GM12891 (cell line): ENCODE measurements around the gene RNPEP.
"Not testable (repeated sequence)": the region's sequence is repeated elsewhere in the genome, so short reads cannot be mapped to it uniquely, and the experiment has no call there.

Source experiments
- DNase-seq: peaks from one replicate; pipeline ENCODE4 v3.0.0; 2011; ENCODE audit warnings: low spot score; ENCODE audit not compliant: insufficient read length
- FAIRE-seq: peaks from 2 replicates; lab custom pipeline; 2011; peaks lifted over from hg19 to GRCh38; lab: Jason Lieb, UNC
- PAX5 ChIP-seq: IDR thresholded peaks from 2 replicates; pipeline ENCODE4 v1.6.1; 2011; ENCODE audit warnings: low read length, moderate library complexity, mild to moderate bottlenecking; ENCODE audit not compliant: insufficient read depth, severe bottlenecking
- POLR2A ChIP-seq: IDR thresholded peaks from 2 replicates; pipeline ENCODE4 v1.6.1; 2011; ENCODE audit warnings: low read depth, low read length, control low read depth
- POLR2AphosphoS5 ChIP-seq: IDR thresholded peaks from 2 replicates; pipeline ENCODE4 v1.6.1; 2011; ENCODE audit warnings: low read depth, low read length, control low read depth
- POU2F2 ChIP-seq: IDR thresholded peaks from 2 replicates; pipeline ENCODE4 v1.6.1; 2011; ENCODE audit warnings: low read depth, mild to moderate bottlenecking, control low read depth, low read length, moderate library complexity
- SPI1 ChIP-seq: IDR thresholded peaks from 2 replicates; pipeline ENCODE4 v1.6.1; 2011; ENCODE audit warnings: low read depth, low read length, control low read depth
- TAF1 ChIP-seq: IDR thresholded peaks from 2 replicates; pipeline ENCODE4 v1.6.1; 2011; ENCODE audit warnings: low read depth, low read length, control low read depth

RNPEP gene

GRCh38 chr1:202046748-202047708 lies 64.6 kb downstream of the RNPEP start:
- no peak for FAIRE-seq
- no peak for TF ChIP-seq TAF1
- no peak for TF ChIP-seq POLR2AphosphoS5
- no peak for TF ChIP-seq POU2F2
- no peak for TF ChIP-seq PAX5
- no peak for TF ChIP-seq POLR2A
- no peak for TF ChIP-seq SPI1
- DNase-seq: no peak

GRCh38 chr1:202047977-202048376 lies 65.5 kb downstream of the RNPEP start:
- no peak for TF ChIP-seq SPI1
- TF ChIP-seq TAF1: no peak
- no peak for TF ChIP-seq PAX5
- TF ChIP-seq POU2F2: no peak
- TF ChIP-seq POLR2AphosphoS5: no peak
- no peak for TF ChIP-seq POLR2A
- FAIRE-seq (no peak), DNase-seq (no peak)

GRCh38 chr1:202049129-202049528 lies 66.7 kb downstream of the RNPEP start:
- FAIRE-seq (no peak), DNase-seq (no peak)
- TF ChIP-seq PAX5 (no peak), TAF1 (no peak), POU2F2 (no peak), POLR2A (no peak), POLR2AphosphoS5 (no peak), SPI1 (no peak)

GRCh38 chr1:202054094-202054493 lies 71.6 kb downstream of the RNPEP start:
- no peak for FAIRE-seq
- DNase-seq: no peak
- TF ChIP-seq PAX5: no peak

- FAIRE-seq: not testable (repeated sequence)
Observed at GRCh38 chr1:202054673-202055072, 72.2 kb downstream of the RNPEP start.

More at GRCh38 chr1:202054673-202055072, 72.2 kb downstream of the RNPEP start:
- not testable (repeated sequence) for DNase-seq
